Smooth muscle cell (in vitro differentiated cells): ENCODE results near the gene HSPA6. TPM values are rescaled to one million over a fixed set of nuclear protein-coding genes. Genes with fewer than 3 reads are reported as not detected.
"Not testable (repeated sequence)": the region's sequence is repeated elsewhere in the genome, so short reads cannot be mapped to it uniquely, and the experiment has no call there.

Source experiments
- DNase-seq: peaks from one replicate; lab custom pipeline; 2025; ENCODE audit not compliant: unreplicated experiment; lab: John Stamatoyannopoulos, UW
- H2AFZ ChIP-seq: fragments of 200-600 bp; sonication (generic); 2 replicates; pipeline ENCODE4 v1.6.0; 2016; ENCODE audit warnings: antibody characterized with exemption, low read depth, mild to moderate bottlenecking
- H3F3A ChIP-seq: fragments of 200-600 bp; sonication (generic); 2 replicates; pipeline ENCODE4 v1.6.0; 2017; ENCODE audit warnings: antibody characterized with exemption, low read depth
- H3K27ac ChIP-seq: fragments of 200-600 bp; sonication (generic); 2 replicates; pipeline ENCODE4 v1.5.1; 2016; ENCODE audit warnings: low read depth, mild to moderate bottlenecking
- H3K27me3 ChIP-seq: fragments of 200-600 bp; sonication (generic); 2 replicates; pipeline ENCODE4 v1.6.1; 2016; ENCODE audit warnings: low read depth, mild to moderate bottlenecking
- H3K36me3 ChIP-seq: fragments of 200-600 bp; sonication (generic); 2 replicates; pipeline ENCODE4 v1.5.1; 2016; ENCODE audit warnings: low read depth
- H3K4me1 ChIP-seq: fragments of 200-600 bp; sonication (generic); 2 replicates; pipeline ENCODE4 v1.5.1; 2016; ENCODE audit warnings: low read depth
- H3K4me2 ChIP-seq: fragments of 200-600 bp; sonication (generic); 2 replicates; pipeline ENCODE4 v1.6.0; 2016; ENCODE audit warnings: mild to moderate bottlenecking
- H3K4me3 ChIP-seq: fragments of 200-600 bp; sonication (generic); 2 replicates; pipeline ENCODE4 v1.5.1; 2016; ENCODE audit warnings: mild to moderate bottlenecking
- H3K79me2 ChIP-seq: fragments of 200-600 bp; sonication (generic); 2 replicates; pipeline ENCODE4 v1.6.0; 2016; ENCODE audit warnings: low read depth, mild to moderate bottlenecking
- H3K9ac ChIP-seq: fragments of 200-600 bp; sonication (generic); 2 replicates; pipeline ENCODE4 v1.6.0; 2016; ENCODE audit warnings: low read depth
- H3K9me3 ChIP-seq: fragments of 200-600 bp; sonication (generic); replicated peaks from 2 replicates; pipeline ENCODE4 v1.5.1; 2016; ENCODE audit warnings: low read depth
- H4K20me1 ChIP-seq: fragments of 200-600 bp; sonication (generic); 2 replicates; pipeline ENCODE4 v1.6.0; 2016; ENCODE audit warnings: low read depth
- whole genome bisulfite sequencing: methylation state at CpG from one replicate; pipeline ENCODE4 v1.1.7; 2016; ENCODE audit warnings: low lambda C conversion rate; 5-methylcytosine and 5-hydroxymethylcytosine counted together
- polyA plus RNA-seq: library from polyadenylated mRNA; unstranded; fragments of >200 nt; fragmentation: Nextera tagmentation; extraction: Ambion mirVana; gene quantifications from 2 replicates; pipeline ENCODE4 v1.2.1, GENCODE V29; 2016
- total RNA-seq: library from RNA; depleted of rRNA; stranded (reverse); fragments of >200 nt; gene quantifications from 2 replicates; pipeline ENCODE4 v1.2.3, GENCODE V29; 2014

Gene HSPA6
- total and polyA plus RNA-seq, 2 experiments from 2014 or later: 0.18 to 0.45 TPM

DNA sequence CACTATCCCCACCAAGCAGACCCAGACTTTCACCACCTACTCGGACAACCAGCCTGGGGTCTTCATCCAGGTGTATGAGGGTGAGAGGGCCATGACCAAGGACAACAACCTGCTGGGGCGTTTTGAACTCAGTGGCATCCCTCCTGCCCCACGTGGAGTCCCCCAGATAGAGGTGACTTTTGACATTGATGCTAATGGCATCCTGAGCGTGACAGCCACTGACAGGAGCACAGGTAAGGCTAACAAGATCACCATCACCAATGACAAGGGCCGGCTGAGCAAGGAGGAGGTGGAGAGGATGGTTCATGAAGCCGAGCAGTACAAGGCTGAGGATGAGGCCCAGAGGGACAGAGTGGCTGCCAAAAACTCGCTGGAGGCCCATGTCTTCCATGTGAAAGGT, 1.6 kb downstream of the HSPA6 start:
- H3K9ac ChIP-seq, H3K9me3 ChIP-seq, H3K4me1 ChIP-seq, H3K27ac ChIP-seq, DNase-seq, H3K4me2 ChIP-seq, H3K36me3 ChIP-seq, H3F3A ChIP-seq, H3K79me2 ChIP-seq, H3K4me3 ChIP-seq, H3K27me3 ChIP-seq, H2AFZ ChIP-seq, H4K20me1 ChIP-seq: not testable (repeated sequence)
- 91% methylated on average over 7 of the region's 7 CpGs for WGBS

DNA sequence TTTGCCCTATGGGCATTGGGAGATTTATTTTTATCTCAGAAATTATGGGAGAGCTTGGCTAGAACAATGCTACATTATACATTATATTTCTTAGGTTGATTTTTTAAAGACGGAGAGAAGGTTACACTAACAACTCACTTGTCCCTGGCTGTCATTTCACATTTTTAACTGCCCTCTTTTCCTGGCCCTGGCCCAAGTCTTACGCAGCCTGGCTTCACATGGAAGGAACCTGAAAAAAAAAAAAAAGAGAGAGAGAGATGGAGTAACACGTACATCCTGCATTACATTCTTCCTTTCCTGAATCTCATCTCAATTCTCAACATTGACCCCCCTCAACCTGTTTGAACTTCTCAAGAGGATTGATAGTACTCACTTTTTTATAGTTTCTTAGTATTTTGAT, 4.2 kb downstream of the HSPA6 start:
- 76% methylated on average over 3 of the region's 3 CpGs for WGBS
- peaks cover 11% of the 10 kb centered on the region for H3F3A ChIP-seq
- H3K27me3 ChIP-seq: not testable (repeated sequence)

DNA sequence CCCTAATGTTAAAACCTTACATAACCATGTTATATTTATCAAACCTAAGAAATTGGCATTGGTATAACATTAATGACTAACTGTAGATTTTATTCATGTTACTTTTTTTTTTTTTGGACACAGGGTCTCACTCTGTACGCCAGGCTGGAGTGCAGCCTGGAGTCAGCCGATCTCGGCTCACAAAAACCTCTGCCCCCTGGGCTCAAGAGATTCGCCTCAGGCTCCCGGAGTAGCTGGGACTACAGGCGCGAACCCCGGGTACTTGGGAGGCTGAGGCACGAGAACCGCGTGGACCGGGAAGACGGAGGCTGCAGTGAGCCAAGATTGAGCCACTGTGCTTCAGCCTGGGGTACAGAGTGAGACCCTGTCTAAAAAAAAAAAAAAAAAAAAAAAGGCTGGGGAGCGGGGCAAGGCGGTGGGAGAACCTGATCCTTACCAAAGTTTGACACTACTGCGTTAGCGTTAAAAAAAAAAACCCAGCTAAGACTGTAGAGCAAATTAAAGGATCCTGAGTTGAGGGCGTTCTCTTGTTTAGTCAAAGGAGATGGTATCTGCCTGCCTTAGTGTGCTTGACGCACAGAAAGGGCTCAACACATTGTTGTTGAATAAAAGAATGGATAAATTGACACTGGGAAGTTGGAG, 5.2 kb downstream of the HSPA6 start:
- not testable (repeated sequence) for H2AFZ ChIP-seq, H3K27ac ChIP-seq, H3K36me3 ChIP-seq, H3K79me2 ChIP-seq, H3K9ac ChIP-seq, DNase-seq, H3K27me3 ChIP-seq, H4K20me1 ChIP-seq, H3K9me3 ChIP-seq
- peak overlapping the region; percentile 78 for H3K4me3 ChIP-seq
- WGBS: 12% methylated on average over 19 of the region's 19 CpGs
- H3F3A ChIP-seq: peaks cover 11% of the 10 kb centered on the region
- H3K4me2 ChIP-seq: peak overlapping the region; percentile 92
- peaks cover 15% of the 10 kb centered on the region for H3K4me1 ChIP-seq

More for the DNA sequence above, 4.2 kb downstream of the HSPA6 start:
- not testable (repeated sequence) for H3K27ac ChIP-seq, H3K9me3 ChIP-seq, H3K36me3 ChIP-seq, DNase-seq, H3K4me3 ChIP-seq, H3K4me2 ChIP-seq, H2AFZ ChIP-seq, H3K9ac ChIP-seq, H3K79me2 ChIP-seq, H4K20me1 ChIP-seq
- H3K4me1 ChIP-seq: peaks cover 15% of the 10 kb centered on the region

DNA sequence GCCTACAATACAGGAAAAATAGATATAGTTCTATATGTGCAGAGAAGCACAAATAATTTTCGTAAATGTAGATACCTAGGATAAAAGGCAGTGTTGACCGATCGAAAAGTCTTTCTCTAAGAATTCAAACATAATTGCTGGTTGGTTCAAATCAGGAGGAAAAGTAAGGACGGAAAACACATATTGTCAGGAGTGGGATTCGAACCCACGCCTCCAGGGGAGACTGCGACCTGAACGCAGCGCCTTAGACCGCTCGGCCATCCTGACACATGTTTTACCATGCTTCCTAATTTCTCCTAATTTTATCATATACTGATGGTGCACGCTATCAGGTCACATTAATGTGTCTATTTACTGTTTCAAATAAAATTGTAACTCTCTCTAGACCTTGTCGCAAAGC, 5.8 kb downstream of the HSPA6 start:
- H3K79me2 ChIP-seq, DNase-seq, H3K9ac ChIP-seq, H3K9me3 ChIP-seq, H3K27me3 ChIP-seq, H3K36me3 ChIP-seq, H2AFZ ChIP-seq, H3K27ac ChIP-seq, H4K20me1 ChIP-seq: not testable (repeated sequence)
- Histone ChIP-seq H3K4me2 (peak overlapping the region; percentile 92), H3K4me1 (peaks cover 15% of the 10 kb centered on the region), H3F3A (peaks cover 11% of the 10 kb centered on the region), H3K4me3 (peak overlapping the region; percentile 78)
- under 1% methylated on average over 13 of the region's 13 CpGs for WGBS

DNA sequence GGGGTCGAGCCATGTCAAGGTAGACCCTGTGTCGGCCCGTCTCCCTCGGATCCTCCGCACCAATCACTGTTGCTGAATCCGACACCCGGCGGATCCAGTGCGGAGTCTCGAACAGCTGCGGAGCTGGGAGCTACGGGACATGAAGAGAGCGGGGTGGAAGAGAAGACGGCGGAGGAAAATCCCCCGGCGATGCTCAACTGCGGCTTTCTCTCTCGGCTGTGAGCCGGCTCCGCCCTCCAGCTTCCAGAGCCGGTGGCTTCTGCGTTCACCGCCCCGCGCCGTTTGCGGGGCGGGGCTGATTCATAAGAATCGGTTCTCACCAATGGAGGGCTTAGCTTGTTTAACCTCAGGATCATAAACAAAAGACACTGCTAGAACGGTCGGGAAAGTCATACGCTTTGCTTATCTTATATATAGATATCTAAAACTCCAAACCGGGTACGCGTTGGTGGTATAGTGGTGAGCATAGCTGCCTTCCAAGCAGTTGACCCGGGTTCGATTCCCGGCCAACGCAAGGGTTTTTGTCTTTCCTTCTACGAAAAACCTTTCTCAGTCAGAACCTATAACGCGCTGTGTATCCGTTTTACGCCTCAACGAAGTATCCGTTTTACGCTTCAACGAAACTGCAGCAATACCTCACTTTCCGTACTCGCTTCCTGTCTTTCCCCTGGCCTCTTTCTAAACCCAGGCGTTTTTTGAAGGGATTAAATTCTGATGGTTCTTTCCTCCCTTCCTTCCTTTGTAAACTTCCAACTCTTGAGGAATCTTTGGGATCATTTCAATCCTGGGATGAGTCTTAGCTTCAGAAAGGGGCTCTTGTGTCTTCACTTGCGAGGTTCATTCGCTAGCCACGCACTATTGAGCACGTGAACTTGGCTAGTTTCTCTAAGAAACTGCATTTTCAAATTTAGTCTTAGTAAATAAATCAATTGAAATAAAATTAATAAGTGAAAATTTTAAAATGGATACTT, 6.6 kb downstream of the HSPA6 start:
- H4K20me1 ChIP-seq, H3K9me3 ChIP-seq, H3K36me3 ChIP-seq, H3K27me3 ChIP-seq, H3K79me2 ChIP-seq: not testable (repeated sequence)
- Histone ChIP-seq H2AFZ (peak overlapping the region; percentile 93), H3K9ac (peak overlapping the region; percentile 47), H3K4me3 (peak overlapping the region; percentile 78), H3F3A (peaks cover 11% of the 10 kb centered on the region), H3K4me2 (peak overlapping the region; percentile 92), H3K4me1 (peaks cover 15% of the 10 kb centered on the region), H3K27ac (peak overlapping the region; percentile 69)
- WGBS: under 1% methylated on average over 56 of the region's 56 CpGs
- DNase-seq: peak; percentile 81
